ENCODE measurements around the gene EFNA3. TPM values are rescaled to one million over a fixed set of nuclear protein-coding genes. Genes with fewer than 3 reads are reported as not detected.

The EFNA3 gene
- total RNA-seq, 6 experiments from 2014 or later: 0.25 to 0.87 (median 0.55) TPM

- peak; percentile 88 for TF ChIP-seq CTCF (IDR thresholded peaks at IDR 0.05)
- H3K27ac Mint-ChIP-seq: peak overlapping the region; percentile 83
- DNase-seq: peak; percentile 89
- H3K4me1 Mint-ChIP-seq (ENCODE audit: low read depth): peaks cover 21% of the 10 kb centered on the region
- H3K36me3 Mint-ChIP-seq (ENCODE audit: low read depth): no peaks in the 10 kb centered on the region
- no peaks in the 10 kb centered on the region for H3K9me3 Mint-ChIP-seq
- H3K27me3 Mint-ChIP-seq (ENCODE audit: insufficient read depth): peaks cover 34% of the 10 kb centered on the region
- peak overlapping the region; percentile 98 for H3K4me3 Mint-ChIP-seq
Measured at GRCh38 chr1:155084722-155085503, 6.3 kb downstream of the EFNA3 start.

DNA sequence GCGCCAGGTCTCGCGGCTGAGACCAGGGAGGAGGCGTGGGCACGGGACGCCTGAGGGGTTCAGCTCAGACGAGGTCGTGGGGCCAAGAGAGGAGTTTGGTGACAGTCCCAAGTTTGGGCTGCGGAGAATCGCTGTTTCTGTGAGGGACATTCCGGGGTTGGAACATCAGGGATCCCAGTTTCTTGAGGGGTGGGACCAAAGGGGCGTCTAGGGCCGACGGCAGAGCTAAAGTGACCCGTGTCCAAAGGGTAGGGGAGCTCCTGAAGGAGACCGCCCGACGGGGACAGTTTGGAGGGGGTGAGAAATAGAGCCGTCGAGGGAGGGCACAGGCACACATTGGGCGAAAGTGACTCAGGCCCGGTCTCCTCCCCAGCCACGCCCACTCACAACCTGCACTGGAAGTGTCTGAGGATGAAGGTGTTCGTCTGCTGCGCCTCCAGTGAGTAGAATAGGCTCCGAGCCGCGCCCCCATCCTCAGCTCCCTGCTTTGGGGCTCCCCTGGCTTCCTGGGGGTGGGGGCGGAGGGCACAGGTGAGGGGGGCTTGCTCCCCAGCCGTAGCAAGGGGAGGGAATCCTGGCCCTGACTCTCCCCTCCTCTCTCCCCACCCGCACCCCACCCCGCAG is 7.0 kb downstream of the EFNA3 start:
- Mint-ChIP-seq H3K9me3 (no peaks in the 10 kb centered on the region), H3K27ac (peak overlapping the region; percentile 83), H3K27me3 (ENCODE audit: insufficient read depth) (peaks cover 34% of the 10 kb centered on the region), H3K4me3 (peak overlapping the region; percentile 98), H3K4me1 (ENCODE audit: low read depth) (peaks cover 21% of the 10 kb centered on the region), H3K36me3 (ENCODE audit: low read depth) (no peaks in the 10 kb centered on the region)
- TF ChIP-seq CTCF (IDR thresholded peaks at IDR 0.05): no peak
- peak; percentile 31 for DNase-seq

DNA sequence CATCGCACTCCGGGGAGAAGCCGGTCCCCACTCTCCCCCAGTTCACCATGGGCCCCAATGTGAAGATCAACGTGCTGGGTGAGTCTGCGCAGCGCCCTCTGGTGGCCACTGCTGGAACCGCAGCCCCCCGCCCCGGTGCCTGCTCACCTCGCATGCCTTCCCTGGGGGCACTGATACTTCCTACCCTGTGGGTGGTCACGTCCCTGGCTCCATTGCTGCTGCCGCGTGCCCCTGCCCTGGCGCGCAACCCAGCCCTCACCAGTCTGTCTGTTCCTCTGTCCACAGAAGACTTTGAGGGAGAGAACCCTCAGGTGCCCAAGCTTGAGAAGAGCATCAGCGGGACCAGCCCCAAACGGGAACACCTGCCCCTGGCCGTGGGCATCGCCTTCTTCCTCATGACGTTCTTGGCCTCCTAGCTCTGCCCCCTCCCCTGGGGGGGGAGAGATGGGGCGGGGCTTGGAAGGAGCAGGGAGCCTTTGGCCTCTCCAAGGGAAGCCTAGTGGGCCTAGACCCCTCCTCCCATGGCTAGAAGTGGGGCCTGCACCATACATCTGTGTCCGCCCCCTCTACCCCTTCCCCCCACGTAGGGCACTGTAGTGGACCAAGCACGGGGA is 7.6 kb downstream of the EFNA3 start:
- TF ChIP-seq CTCF (IDR thresholded peaks at IDR 0.05): peak; percentile 98
- Mint-ChIP-seq H3K27ac (no peak overlapping the region), H3K4me1 (ENCODE audit: low read depth) (peaks cover 21% of the 10 kb centered on the region), H3K9me3 (no peaks in the 10 kb centered on the region), H3K4me3 (no peak overlapping the region), H3K27me3 (ENCODE audit: insufficient read depth) (peaks cover 30% of the 10 kb centered on the region), H3K36me3 (ENCODE audit: low read depth) (no peaks in the 10 kb centered on the region)
- peak; percentile 28 for DNase-seq

- no peak overlapping the region for H3K27ac Mint-ChIP-seq
- H3K36me3 Mint-ChIP-seq (ENCODE audit: low read depth): no peaks in the 10 kb centered on the region
- H3K9me3 Mint-ChIP-seq: no peaks in the 10 kb centered on the region
- H3K4me3 Mint-ChIP-seq: no peak overlapping the region
- TF ChIP-seq CTCF (IDR thresholded peaks at IDR 0.05): no peak
- peaks cover 25% of the 10 kb centered on the region for H3K27me3 Mint-ChIP-seq (ENCODE audit: insufficient read depth)
- no peak for DNase-seq
- H3K4me1 Mint-ChIP-seq (ENCODE audit: low read depth): peaks cover 18% of the 10 kb centered on the region
Measured at GRCh38 chr1:155086856-155087535, 8.4 kb downstream of the EFNA3 start.
